Suprapubic skin (tissue), 4 donors: ENCODE data around the gene CACUL1. TPM values are rescaled to one million over a fixed set of nuclear protein-coding genes. Genes with fewer than 3 reads are reported as not detected.

Experiments
- DNase-seq, 2 donors: peaks; one replicate each; pipeline ENCODE4 v3.0.0-alpha.2; 2019; ENCODE audit warnings: low spot score in 2 of 2
- H3K27ac ChIP-seq: fragments of 200-600 bp; sonication (generic); one replicate; pipeline ENCODE4 v1.5.1; 2019
- H3K27me3 ChIP-seq: fragments of 200-600 bp; sonication (generic); one replicate; pipeline ENCODE4 v1.5.1; 2019
- H3K36me3 ChIP-seq: fragments of 200-600 bp; sonication (generic); one replicate; pipeline ENCODE4 v1.5.1; 2019
- H3K4me1 ChIP-seq: fragments of 200-600 bp; sonication (generic); one replicate; pipeline ENCODE4 v1.5.1; 2019
- H3K4me3 ChIP-seq: fragments of 200-600 bp; sonication (generic); one replicate; pipeline ENCODE4 v1.5.1; 2019; ENCODE audit warnings: mild to moderate bottlenecking
- H3K9me3 ChIP-seq: fragments of 200-600 bp; sonication (generic); one replicate; pipeline ENCODE4 v1.5.1; 2019
- EP300 ChIP-seq: sonication (generic); formaldehyde crosslinking; IDR thresholded peaks from one replicate; pipeline ENCODE4 v1.6.1; 2017; ENCODE audit warnings: antibody characterized with exemption
- POLR2A ChIP-seq, 2 donors: fragments of 450-650 bp; IDR thresholded peaks; one replicate each; pipeline ENCODE4 v1.6.1; 2017; ENCODE audit warnings: antibody characterized with exemption in 2 of 2, mild to moderate bottlenecking in 2 of 2, moderate library complexity in 2 of 2
- POLR2AphosphoS5 ChIP-seq, 3 donors: sonication (generic); formaldehyde crosslinking; IDR thresholded peaks; one replicate each; pipeline ENCODE4 v1.6.1; 2017; ENCODE audit warnings: antibody characterized with exemption in 3 of 3
- WGBS: methylation state at CpG from one replicate; pipeline ENCODE4 v1.1.5; 2018; 5-methylcytosine and 5-hydroxymethylcytosine counted together
- total RNA-seq, 4 donors: library from RNA; depleted of rRNA; stranded (reverse); fragments of >200 nt; gene quantifications; one replicate each; pipeline ENCODE4 v1.1.0, GENCODE V29; 2016
- TF ChIP-seq, protein P1 (sequence below), 2 donors: fragments of 200-600 bp in 1 of 2; fragments of 450-650 bp in 1 of 2; sonication (generic) in 1 of 2; IDR thresholded peaks; one replicate each; pipeline ENCODE4 v1.5.1; 2016 to 2019; ENCODE audit warnings: antibody characterized with exemption in 2 of 2, mild to moderate bottlenecking in 1 of 2, moderate library complexity in 1 of 2

Gene CACUL1
- total RNA-seq, 4 donors from 2014 or later: 21.9 to 41.6 (median 25.2) TPM

DNA sequence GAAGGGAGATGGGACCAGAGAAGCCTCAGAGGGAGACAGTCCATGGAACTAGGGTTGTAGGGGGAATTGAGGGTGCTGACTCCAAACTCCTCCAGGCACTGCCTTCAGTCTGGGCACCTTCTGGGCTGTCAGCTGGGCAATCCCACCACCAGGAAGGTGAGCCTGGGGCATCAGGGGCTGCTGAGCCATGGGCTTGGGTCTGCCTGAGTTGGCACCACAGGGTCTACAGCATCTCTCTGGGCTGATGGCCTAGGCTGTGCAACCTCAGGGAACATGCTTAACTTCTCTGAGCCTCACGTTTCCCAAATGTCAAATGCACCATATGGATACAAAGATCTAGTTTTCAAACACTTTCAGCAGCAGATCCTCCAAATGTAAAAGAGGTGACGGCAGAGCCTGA, 112.5 kb downstream of the CACUL1 start:
- H3K9me3 ChIP-seq: peaks cover 3% of the 10 kb centered on the region
- TF ChIP-seq POLR2AphosphoS5 (IDR thresholded peaks at IDR 0.05) (no peak), POLR2A (IDR thresholded peaks at IDR 0.05) (no peak), EP300 (no peak)
- TF ChIP-seq, protein P1, sequence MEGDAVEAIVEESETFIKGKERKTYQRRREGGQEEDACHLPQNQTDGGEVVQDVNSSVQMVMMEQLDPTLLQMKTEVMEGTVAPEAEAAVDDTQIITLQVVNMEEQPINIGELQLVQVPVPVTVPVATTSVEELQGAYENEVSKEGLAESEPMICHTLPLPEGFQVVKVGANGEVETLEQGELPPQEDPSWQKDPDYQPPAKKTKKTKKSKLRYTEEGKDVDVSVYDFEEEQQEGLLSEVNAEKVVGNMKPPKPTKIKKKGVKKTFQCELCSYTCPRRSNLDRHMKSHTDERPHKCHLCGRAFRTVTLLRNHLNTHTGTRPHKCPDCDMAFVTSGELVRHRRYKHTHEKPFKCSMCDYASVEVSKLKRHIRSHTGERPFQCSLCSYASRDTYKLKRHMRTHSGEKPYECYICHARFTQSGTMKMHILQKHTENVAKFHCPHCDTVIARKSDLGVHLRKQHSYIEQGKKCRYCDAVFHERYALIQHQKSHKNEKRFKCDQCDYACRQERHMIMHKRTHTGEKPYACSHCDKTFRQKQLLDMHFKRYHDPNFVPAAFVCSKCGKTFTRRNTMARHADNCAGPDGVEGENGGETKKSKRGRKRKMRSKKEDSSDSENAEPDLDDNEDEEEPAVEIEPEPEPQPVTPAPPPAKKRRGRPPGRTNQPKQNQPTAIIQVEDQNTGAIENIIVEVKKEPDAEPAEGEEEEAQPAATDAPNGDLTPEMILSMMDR (IDR thresholded peaks at IDR 0.05): no peak
- H3K27ac ChIP-seq: no peak overlapping the region
- DNase-seq: no peak
- H3K4me3 ChIP-seq: no peak overlapping the region
- H3K4me1 ChIP-seq: no peaks in the 10 kb centered on the region
- H3K27me3 ChIP-seq: peaks cover 11% of the 10 kb centered on the region
- no peaks in the 10 kb centered on the region for H3K36me3 ChIP-seq
- WGBS: 100% methylated on average over 2 of the region's 2 CpGs

DNA sequence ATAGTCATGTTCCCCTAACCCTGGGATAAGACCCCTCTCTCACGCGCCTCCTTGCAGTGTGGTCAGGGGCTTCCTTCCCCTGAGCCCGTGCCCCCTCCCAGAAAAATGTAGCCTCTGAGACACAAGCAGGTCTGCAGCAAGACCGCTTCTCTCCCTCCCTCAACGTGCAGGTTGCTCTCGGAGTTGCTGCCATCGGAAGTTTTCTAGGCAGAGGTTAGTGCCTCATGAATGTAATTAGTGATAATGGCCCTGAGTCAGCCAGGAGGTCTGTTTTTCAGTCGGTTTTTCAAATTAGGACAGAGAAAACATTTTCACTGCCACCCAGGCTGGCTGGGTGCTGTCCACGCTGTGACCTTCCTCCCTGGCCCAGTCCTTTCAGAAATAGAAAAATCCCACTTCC, 116.1 kb downstream of the CACUL1 start:
- 82% methylated on average over 9 of the region's 9 CpGs for WGBS
- H3K9me3 ChIP-seq: peaks cover 8% of the 10 kb centered on the region
- H3K27ac ChIP-seq: no peak overlapping the region
- no peak overlapping the region for H3K4me3 ChIP-seq
- H3K27me3 ChIP-seq: peaks cover 23% of the 10 kb centered on the region
- TF ChIP-seq, protein P1 (IDR thresholded peaks at IDR 0.05): no peak
- no peak for TF ChIP-seq EP300
- no peak for TF ChIP-seq POLR2A (IDR thresholded peaks at IDR 0.05)
- no peak for TF ChIP-seq POLR2AphosphoS5 (IDR thresholded peaks at IDR 0.05)
- no peaks in the 10 kb centered on the region for H3K4me1 ChIP-seq
- DNase-seq: no peak
- no peaks in the 10 kb centered on the region for H3K36me3 ChIP-seq

DNA sequence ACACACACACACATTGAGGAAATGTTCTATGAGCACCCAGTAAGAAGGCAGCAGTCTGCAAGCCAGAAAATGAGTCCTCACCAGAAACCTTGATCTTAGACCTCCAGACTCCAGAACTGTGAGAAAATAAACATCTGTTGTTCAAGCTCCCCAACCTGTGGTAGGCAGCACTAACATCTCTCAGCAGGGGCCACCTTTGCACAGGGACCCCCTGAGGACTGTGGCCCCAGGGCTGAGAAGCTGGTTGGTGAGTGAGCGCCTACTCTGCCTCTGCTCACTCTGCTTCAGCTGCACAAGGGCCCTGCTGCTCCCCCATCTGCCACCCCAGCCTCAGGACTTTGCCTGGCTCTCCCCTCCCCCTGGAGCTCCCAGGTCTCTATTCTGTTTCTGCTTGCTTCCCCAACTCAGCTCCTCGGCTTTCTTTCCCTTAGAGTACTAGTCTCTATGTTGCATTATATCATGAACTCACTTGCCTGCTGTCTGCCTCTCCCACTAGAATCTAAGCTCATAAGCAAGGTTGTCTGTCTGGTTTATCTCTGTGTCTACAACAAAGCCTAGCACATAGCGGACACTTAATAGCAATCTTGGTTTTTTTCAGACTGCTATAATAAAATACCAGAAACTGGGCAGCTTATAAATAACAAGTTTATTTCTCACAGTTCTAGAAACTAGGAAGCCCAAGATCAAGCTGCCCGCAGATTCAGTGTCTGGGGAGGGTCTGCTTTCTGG, 118.9 kb downstream of the CACUL1 start:
- H3K27me3 ChIP-seq: peaks cover 18% of the 10 kb centered on the region
- WGBS: 88% methylated on average over 4 of the region's 4 CpGs
- DNase-seq: no peak
- no peaks in the 10 kb centered on the region for H3K4me1 ChIP-seq
- H3K4me3 ChIP-seq: no peak overlapping the region
- H3K27ac ChIP-seq: no peak overlapping the region
- TF ChIP-seq POLR2AphosphoS5 (IDR thresholded peaks at IDR 0.05) (no peak), POLR2A (IDR thresholded peaks at IDR 0.05) (no peak), EP300 (no peak)
- TF ChIP-seq, protein P1 (IDR thresholded peaks at IDR 0.05): no peak
- H3K9me3 ChIP-seq: peaks cover 8% of the 10 kb centered on the region
- H3K36me3 ChIP-seq: no peaks in the 10 kb centered on the region

DNA sequence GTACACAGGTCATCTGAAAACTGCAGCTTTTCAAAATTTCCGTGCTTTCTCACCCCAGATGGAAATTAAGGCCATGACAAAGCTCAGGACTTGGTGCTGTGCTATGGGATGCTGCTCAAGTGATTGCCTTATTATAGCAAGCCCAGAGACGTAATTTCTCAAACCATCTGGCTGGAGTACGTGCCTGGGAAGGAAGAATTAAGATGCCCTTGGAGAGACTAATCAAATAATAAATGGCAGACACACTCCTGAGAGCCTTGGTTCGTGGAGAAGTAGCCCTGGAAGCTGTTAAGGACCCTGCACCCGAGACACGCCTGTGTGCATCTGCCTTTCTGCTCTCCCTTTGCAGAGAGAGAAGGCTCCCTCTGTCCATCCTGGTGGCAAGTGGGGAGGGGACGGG, 121.0 kb downstream of the CACUL1 start:
- TF ChIP-seq, protein P1 (IDR thresholded peaks at IDR 0.05): no peak
- TF ChIP-seq POLR2A (IDR thresholded peaks at IDR 0.05) (no peak), POLR2AphosphoS5 (IDR thresholded peaks at IDR 0.05) (no peak), EP300 (no peak)
- no peak for DNase-seq
- Histone ChIP-seq H3K4me3 (no peak overlapping the region), H3K27me3 (peaks cover 18% of the 10 kb centered on the region), H3K9me3 (peaks cover 8% of the 10 kb centered on the region), H3K36me3 (no peaks in the 10 kb centered on the region), H3K4me1 (peaks cover 10% of the 10 kb centered on the region), H3K27ac (no peak overlapping the region)
- 89% methylated on average over 6 of the region's 7 CpGs for WGBS

DNA sequence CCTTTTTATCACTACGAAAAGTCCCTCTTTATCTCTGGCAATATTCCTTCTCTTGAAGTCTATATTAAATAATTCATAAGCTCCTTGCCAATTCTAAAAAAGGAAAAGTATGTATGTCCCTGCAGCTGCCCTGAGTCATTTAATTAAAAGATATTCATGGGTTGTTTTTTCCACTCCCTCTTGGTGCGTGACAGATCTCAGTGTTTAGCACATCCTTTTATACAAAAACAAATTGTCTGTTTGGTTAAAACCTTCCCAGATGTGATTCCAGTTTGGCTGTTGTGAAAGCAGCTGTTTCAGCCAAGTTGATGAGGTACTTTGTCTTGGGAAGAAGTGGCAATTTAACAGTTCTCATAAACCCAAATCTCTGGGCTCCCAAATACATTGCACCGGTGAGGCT, 125.6 kb downstream of the CACUL1 start:
- Histone ChIP-seq H3K27ac (no peak overlapping the region), H3K36me3 (no peaks in the 10 kb centered on the region), H3K4me3 (no peak overlapping the region), H3K4me1 (peaks cover 12% of the 10 kb centered on the region), H3K9me3 (no peaks in the 10 kb centered on the region), H3K27me3 (peaks cover 18% of the 10 kb centered on the region)
- no peak for TF ChIP-seq POLR2A (IDR thresholded peaks at IDR 0.05)
- no peak for TF ChIP-seq POLR2AphosphoS5 (IDR thresholded peaks at IDR 0.05)
- no peak for TF ChIP-seq EP300
- TF ChIP-seq, protein P1 (IDR thresholded peaks at IDR 0.05): no peak
- WGBS: 22% methylated on average over 3 of the region's 3 CpGs
- no peak for DNase-seq
